Bronchial epithelial cell (primary cell): ENCODE data around the gene PEX26. TPM values are rescaled to one million over a fixed set of nuclear protein-coding genes. Genes with fewer than 3 reads are reported as not detected.
"Not testable (repeated sequence)": the region's sequence is repeated elsewhere in the genome, so short reads cannot be mapped to it uniquely, and the experiment has no call there.

Experiments used
- DNase-seq: peaks from one replicate; pipeline ENCODE4 v3.0.0-alpha.2; 2010; ENCODE audit warnings: low read depth
- FAIRE-seq: peaks from 2 replicates; lab custom pipeline; 2011; peaks lifted over from hg19 to GRCh38; lab: Jason Lieb, UNC
- H3K27me3 ChIP-seq: 2 replicates; pipeline ENCODE4 v1.5.1; 2011; ENCODE audit warnings: low read length; ENCODE audit not compliant: control insufficient read depth, insufficient read depth
- H3K36me3 ChIP-seq: 2 replicates; pipeline ENCODE4 v1.5.1; 2011; ENCODE audit warnings: low read length; ENCODE audit not compliant: control insufficient read depth, insufficient read depth
- H3K4me3 ChIP-seq: 2 replicates; pipeline ENCODE4 v1.5.1; 2011; ENCODE audit warnings: mild to moderate bottlenecking, low read depth, low read length, control low read depth
- CTCF ChIP-seq: IDR thresholded peaks from 2 replicates; pipeline ENCODE4 v1.5.1; 2011; ENCODE audit warnings: mild to moderate bottlenecking, moderate library complexity, low read length, control low read depth, inconsistent platforms; ENCODE audit not compliant: insufficient read depth, severe bottlenecking
- total RNA-seq: library from RNA; depleted of rRNA; stranded (reverse); fragments of >200 nt; gene quantifications from 2 replicates; pipeline ENCODE4 v1.2.1, GENCODE V29; 2014

The PEX26 gene
- total RNA-seq, 1 donor from 2014 or later: 11.8 TPM

GRCh38 chr22:18130699-18131429 lies 53.1 kb downstream of the PEX26 start:
- DNase-seq (no peak), FAIRE-seq (no peak)
- H3K36me3 ChIP-seq: no peaks in the 10 kb centered on the region
- no peak for TF ChIP-seq CTCF
- no peak overlapping the region for H3K4me3 ChIP-seq
- H3K27me3 ChIP-seq: no peaks in the 10 kb centered on the region

GRCh38 chr22:18133452-18133851 lies 55.7 kb downstream of the PEX26 start:
- FAIRE-seq (no peak), DNase-seq (no peak)
- H3K36me3 ChIP-seq: no peaks in the 10 kb centered on the region
- no peaks in the 10 kb centered on the region for H3K27me3 ChIP-seq
- no peak overlapping the region for H3K4me3 ChIP-seq
- TF ChIP-seq CTCF: no peak

- H3K4me3 ChIP-seq: no peak overlapping the region
- FAIRE-seq (no peak), DNase-seq (no peak)
- no peaks in the 10 kb centered on the region for H3K27me3 ChIP-seq
- no peak for TF ChIP-seq CTCF
- H3K36me3 ChIP-seq: no peaks in the 10 kb centered on the region
Measured at GRCh38 chr22:18136563-18137320, 59.0 kb downstream of the PEX26 start.

GRCh38 chr22:18141004-18141403 lies 63.2 kb downstream of the PEX26 start:
- H3K4me3 ChIP-seq, H3K36me3 ChIP-seq, H3K27me3 ChIP-seq, DNase-seq, FAIRE-seq: not testable (repeated sequence)

GRCh38 chr22:18144105-18144504 lies 66.3 kb downstream of the PEX26 start:
- Histone ChIP-seq H3K36me3 (no peaks in the 10 kb centered on the region), H3K4me3 (no peak overlapping the region), H3K27me3 (no peaks in the 10 kb centered on the region)
- FAIRE-seq (no peak), DNase-seq (no peak)
- TF ChIP-seq CTCF: no peak

GRCh38 chr22:18145676-18146388 lies 68.0 kb downstream of the PEX26 start:
- no peak for DNase-seq
- no peak for TF ChIP-seq CTCF
- no peaks in the 10 kb centered on the region for H3K36me3 ChIP-seq
- H3K27me3 ChIP-seq: no peaks in the 10 kb centered on the region
- no peak overlapping the region for H3K4me3 ChIP-seq
- no peak for FAIRE-seq
